GM21529 (cell line): ENCODE results near the gene SUFU.

Experiments used
- ATAC-seq: cut with Tn5 transposase; IDR thresholded peaks from one replicate; pipeline ENCODE4 v1.9.1; 2021; ENCODE audit not compliant: unreplicated experiment

The SUFU gene

DNA sequence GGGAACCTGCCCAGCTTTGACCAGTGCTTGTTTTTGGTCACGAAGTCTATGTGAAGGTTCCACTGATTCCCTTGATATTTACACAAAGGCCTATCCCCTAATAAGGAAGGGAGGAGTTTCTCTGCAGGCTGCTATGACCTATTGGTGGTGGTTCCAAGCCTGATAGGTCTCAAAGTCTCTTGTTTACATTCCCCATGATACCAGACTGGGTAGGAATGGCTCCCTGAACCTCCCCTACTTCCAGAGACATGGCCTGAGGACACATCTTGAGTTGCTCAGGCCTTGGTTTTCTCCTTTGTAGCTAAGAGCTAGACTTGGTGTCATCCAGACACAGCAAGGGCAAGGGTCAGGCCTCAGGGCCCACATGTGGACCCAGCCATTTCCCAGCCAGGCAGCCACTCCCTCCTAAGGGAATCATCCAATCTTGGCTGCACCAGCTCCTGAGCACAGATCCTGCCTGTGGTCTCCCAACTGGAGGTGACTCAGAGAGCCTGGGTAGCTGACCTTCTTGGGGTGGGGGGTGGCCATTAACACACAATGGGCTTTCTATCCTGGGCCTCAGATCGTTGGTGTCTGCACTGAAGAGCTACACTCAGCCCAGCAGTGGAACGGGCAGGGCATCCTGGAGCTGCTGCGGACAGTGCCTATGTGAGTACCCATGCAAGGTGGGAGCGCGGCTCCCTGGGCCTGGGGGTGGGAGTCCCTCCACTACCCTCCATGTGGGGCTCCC, 89.5 kb downstream of the SUFU start:
- ATAC-seq = no peak

DNA sequence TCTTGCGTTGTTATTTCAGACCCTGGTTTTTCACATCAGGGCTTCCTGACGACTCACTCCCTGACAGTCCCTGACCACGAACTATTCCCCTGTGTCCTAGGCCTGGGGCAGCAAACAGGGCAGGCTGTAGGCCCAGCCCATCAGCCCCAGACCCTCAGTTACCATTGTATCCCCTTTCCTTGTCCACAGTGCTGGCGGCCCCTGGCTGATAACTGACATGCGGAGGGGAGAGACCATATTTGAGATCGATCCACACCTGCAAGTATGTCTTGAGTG, 90.0 kb downstream of the SUFU start:
- no peak for ATAC-seq

DNA sequence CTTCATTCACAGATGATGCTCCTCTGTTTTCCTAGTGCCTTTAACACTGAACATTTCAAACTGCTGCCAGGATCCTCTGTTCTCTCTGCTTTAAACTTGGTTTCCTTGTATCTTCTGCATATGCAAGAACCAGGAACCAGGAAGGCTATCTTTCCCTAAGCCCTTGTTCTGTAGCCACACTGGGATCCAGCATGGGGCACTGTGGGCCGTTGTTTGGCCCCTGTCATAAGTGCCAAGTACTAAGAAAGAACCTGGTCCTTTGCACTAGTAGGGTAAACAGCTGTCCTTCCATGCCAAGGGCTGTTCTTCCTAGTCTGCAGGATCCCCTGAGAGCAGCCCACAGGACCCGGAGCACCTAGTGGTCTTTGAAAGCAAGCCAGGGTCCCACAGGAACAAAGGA, 91.5 kb downstream of the SUFU start:
- no peak for ATAC-seq

DNA sequence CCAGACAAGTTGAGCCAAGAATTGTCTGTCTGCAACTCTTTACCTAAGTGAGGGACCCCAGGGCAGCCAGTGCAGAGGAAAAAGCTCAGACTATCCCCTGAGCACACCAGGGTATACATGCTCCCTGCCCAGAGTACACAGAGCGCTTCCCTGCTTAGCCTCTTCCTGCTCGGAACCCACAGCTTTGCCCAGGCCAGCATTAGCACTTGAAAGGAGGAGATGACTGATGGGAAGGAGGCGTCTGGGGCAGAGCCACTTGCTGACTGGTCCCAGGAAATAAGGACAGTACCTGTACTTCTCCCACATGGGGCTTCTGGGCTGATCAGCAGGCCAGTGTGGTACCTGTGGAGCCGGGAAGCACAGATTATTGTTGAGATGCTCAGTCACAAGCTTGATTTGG, 92.1 kb downstream of the SUFU start:
- ATAC-seq = no peak

DNA sequence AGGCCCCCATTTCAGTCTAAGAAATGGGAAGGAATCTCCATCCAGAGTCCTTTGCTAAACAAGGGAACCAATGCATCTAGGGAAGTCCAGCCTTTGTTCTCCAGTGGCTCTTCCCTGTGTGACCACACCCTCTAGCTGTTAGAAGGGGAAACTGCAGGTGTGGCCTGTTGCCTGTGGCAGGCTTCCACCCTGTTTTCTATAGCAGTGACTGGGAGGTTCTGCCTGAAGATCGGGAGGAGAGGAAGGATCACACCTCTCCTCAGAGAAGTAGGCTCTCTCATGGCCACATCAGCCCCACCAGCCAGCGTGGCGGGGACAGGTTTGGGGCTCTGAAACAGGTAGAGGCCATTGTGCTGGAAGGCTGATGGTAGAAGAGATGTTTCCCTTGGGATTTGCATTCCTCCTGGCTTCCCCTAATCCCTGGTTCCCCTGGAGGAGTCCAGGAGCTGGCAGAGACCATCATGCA, 92.8 kb downstream of the SUFU start:
- peak; percentile 52 for ATAC-seq

DNA sequence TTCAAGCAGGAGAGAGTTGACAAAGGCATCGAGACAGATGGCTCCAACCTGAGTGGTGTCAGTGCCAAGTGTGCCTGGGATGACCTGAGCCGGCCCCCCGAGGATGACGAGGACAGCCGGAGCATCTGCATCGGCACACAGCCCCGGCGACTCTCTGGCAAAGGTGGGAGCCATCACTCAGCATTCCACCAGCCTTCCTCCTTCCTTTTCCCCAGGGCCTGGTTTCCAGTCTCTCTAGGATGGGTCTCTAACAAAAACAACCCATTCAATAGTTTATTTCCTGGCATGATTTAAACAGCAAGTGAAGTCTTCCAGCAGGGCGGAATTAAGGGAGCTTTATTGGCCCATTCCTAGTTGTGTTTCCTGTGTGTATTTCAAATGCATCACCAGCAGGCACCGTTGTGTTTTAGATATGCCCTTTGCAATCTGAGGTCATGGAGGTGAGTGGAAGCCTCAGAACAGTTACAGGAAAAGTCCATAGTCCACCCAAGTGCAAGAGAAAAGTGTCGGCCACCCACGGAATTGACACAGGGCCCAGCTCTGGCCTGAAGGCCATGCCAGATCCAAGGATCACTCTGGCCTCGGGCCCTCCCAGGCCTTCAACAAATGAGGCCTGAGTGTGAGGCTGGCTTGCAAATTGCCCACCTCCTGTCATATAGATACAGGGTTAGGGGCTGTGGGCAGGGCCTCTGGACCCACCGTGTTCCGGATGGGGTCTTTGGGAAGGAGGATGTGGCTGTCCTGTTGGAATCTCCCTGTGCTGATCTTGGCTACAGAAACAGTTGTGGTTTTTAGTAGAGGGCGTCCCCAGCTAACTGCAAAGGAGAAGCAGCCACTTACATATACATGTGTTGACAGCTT, 93.6 kb downstream of the SUFU start:
- no peak for ATAC-seq

DNA sequence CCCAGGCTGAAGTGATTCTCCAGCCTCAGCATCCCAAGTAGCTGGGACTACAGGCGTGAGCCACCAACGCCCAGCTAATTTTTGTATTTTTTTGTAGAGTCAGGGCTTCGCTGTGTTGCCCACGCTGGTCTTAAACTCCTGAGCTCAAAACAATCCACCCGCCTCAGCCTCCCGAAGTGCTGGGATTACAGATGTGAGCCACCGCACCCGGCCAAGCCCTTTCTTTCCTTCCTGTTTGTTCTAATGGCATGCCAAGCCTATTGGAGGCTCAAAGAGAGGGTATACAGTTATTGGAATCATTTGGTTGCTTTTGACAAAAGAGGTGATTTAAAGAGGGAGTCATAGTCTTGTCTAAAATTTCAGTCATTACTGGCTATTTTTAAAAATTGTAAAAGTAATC, 94.5 kb downstream of the SUFU start:
- ATAC-seq = no peak

DNA sequence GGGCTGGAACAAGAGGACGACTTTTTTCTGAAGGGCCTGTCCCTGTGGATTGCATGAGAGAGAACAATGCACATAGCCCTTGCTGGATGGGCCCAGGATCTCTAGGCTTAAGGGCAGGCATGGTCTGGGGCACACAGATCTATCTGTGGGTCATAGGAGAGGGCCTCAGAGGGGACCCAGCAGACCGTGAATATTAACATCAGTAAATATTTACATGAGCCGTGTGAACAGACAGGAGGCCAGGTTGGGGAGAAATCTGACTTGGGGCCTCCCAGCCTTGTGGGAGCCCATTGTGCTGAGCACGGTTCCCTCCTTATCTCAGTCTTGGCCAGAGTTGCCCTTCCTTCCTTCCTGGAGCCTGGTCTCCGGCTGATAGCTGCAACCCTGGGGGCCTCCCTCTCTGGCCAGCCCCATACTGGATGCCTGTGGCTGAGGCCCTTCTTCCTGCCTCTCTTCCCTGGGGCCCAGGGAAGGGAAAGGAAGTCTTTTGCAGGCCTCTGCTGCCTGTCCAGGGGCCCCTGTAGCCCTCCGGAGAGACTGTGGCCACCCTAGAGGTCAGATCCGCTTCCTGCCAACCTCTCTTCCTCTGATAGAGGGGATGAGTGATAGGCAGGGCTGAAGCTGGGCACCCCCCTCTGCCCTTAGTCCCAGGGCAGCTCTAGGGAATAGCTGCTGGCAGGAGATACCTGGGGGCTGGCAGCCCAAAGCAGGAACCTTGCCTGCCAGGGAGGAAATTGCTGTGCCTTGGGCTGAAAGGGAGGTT, 96.0 kb downstream of the SUFU start:
- no peak for ATAC-seq

DNA sequence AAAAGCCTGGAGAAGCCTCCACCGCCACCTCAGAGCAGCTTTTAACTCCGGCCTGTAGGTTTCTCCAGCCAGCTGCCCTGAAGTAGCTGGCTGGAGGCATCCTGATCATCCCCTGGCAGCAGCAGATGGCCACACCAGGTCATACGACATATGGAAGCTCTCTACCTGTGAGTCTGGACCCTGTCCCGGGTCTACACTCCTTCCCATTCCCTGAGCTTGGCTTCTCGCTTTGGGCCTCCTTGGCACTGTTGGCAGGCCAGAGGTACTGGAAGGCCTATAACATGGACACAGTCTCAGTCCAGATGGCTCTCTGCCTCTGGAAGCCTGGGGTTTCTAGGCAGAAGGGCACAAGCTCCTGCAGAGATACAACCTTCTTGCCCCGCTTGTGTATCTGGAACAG, 97.0 kb downstream of the SUFU start:
- no peak for ATAC-seq

DNA sequence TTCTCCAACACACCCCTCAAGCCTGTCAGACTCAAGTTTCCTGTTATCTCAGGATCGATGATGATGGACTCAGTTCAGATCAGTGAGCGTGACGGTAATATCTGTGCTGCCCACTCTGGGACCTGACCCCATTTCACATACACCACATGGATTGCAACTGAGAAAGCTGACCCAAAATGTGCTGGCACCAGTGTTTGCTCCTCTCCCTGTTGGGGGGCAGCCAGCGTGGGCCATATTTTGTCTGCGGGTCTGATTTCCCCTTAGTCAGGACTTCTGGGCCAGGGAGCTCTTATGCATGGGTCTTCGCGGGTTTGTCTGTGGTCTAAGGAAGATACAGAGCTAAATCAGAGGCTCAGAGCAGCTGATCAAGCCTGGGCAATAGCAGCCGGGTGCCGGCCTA, 97.9 kb downstream of the SUFU start:
- no peak for ATAC-seq

DNA sequence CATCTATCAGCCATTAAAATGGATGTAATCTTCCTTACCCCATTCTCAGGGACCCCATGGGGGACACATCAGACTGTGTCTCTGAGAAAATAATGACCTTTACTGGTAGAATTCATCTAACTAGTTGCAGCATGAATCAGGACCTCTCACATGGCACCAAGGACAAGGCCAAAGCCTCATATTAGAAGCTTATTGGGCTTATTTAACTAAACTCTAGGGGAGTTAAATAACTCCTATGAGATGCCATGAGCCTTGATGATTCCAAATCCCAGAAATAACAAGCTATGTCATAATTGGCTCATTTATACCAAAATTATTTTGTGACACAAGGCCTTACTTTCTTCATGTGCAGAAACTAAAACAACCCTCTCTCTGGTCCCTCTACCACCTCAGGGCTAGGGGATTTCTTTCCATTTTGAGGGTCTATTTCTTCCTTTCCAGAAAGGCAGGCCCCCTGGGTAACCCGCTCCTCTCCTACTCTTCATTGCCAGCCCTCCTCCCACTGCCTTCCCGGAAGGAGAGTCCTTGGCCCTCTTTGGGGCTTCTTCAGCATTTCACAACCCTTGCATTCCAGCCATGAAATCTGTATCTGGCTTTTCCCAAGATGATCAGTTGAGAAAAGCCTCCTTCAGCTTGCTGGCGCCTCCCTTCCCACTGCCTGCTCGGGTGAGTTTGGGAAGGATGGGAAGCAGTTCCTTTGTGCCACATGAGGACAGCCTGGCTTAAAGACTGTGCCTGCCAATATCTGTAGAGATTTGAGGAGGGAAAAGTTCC, 98.7 kb downstream of the SUFU start:
- ATAC-seq = no peak

DNA sequence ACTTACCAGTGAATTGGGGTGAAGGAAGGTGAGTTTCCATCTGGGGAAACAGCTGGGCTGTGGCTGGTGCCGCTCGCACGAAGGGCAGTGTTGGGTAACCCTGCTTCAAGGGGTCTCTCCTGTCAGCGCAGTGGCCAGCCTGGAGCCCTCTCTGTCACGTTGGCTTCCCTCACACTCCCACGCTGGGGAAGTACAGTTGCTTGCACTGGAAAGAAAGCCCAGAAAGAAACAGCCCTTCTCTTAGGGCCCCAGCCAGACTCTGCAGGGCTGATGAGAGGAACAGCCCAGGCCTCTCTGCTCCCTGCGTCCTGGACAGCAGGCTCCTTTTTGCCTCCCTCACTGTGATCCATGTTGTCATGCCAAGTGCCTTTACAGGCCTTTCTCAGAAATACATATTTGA, 100.2 kb downstream of the SUFU start:
- ATAC-seq = no peak

DNA sequence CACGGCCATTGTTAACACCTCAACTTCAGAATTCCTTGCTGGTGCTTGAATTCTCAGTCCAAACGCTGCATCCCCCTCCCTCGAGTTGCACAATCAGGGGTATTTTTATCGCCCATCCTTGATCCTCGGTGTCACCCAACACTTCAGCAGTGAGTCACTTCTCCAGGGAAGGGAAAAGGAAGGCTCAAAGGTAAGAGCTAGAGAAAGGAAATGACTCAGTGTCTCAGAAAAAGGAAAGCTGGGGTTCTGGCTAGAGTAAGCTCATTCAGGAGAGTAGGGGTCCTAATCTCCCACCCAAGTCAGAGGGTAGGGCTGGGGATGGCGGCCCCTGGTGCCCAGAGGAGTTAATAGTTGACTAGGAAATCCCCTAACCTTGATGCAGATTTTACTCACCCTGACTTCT, 100.7 kb downstream of the SUFU start:
- ATAC-seq = no peak

DNA sequence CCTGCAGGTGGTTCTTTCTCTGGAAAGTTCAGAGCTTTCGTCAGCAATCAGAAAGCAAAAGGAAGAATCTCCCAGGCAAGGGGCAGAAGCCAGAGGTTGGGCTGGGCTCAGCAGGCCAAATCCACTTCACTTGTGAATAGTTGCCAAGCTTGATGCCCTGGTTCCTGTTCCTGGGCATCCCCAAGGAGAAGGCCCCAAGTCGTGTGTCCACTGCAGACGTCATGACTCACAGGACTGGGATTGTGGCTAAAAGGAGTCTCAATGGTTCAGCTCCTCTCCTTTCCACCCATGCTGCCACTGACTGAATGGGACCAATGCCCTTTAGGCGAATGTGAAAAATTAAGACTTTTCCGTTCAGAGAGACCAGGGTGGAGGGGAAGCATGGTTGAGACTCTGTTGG, 101.9 kb downstream of the SUFU start:
- no peak for ATAC-seq

DNA sequence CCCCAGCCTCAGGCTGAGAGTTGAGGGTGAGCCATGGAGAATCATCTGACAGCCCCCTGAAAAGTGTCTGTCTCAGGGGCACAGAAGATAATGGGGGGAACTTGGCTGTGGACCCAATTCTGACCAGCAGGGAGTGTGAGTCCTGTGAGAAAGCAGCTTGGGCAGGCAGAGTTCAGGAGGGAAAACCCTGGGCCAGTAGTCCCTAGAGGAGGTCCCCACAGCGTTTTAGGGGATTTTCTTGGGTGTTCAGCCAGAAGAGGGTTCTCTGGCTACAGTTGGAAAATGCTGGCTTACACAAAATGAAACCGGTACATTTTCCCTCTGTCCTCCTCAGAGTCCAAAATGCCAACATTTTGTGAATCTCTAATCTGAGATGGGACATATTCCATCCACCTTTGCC, 104.7 kb downstream of the SUFU start:
- peak; percentile 65 for ATAC-seq

DNA sequence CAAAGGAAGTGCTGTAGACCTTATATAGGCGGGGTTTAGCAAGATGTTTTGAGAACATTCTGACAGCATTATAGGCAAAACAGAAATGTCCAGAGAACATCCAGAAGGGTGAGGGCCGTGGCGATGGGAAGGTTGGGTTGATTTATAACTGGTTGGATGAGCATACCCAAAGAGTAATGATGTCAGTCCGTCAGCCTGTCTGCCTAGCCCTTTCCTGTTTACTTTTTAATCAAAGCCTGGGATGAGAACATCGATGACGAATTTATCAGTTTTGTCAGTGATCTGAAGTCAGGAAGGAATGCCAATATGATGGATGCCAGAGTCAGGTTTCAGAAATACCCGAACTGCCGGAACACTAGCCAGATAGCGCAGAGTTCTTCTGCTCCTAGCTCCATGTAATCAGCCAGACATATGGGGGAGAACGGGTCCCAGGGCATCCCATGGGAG, 106.7 kb downstream of the SUFU start:
- no peak for ATAC-seq

DNA sequence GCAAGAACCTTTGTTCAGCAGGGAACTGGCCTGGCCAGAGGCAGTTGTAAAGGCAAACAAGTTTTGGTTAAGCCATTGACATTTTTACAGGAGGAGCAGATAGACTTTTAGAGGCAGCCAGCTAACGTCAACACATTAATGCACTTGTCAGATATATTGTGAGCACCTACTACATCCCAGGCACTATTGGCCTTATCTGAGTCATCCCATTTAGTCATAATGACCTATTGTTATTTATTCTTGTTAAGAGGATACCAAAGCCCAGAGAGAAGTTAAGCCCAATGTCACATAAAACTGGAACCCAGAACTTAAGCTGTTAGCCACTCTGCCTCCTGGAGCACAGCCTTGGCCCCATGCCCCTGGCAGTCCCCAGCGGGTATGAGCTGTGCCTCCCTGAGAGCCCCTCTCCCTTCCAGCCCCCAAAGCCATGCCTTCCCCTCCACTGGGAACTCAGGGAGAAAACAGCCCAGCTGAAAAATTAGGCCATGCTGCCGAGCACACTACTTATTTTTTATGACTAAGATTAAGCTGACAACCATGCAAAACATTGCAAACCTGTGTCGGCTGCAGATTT, 107.8 kb downstream of the SUFU start:
- no peak for ATAC-seq

DNA sequence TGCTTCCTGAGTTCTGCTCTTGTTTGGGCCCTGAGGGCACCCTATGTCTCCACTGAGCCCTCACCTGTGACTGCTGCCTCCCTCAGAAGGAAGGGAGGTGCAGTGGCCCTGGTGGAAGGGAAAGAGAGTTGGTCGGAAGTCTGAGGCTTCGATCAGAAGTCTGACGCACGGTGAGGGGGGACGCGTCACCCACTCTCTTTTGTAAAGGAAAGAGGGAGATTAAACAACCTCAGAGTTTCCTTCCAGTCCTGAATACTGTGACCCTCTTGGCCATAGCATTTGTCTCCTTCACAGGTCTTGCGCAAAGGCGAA, 109.1 kb downstream of the SUFU start:
- ATAC-seq = no peak

DNA sequence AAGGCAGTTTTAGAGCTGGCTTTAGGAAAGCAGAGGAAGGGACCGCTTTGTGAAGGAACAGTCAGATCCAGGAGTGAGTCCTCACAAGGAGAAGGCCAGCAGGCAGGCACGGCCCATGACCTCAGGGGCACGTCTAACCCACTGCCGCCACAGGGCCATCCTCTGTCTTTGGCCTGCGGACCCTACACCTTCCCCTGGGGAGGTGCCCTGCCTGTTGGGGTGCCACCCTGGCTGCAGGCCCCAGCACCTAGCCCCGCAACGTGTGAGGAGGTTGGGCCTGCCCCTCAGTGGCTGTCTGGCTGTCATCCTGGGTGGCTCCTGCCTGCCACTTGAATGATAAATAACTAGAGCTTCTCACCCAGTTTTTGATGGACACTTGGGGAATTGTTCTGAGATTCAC, 109.5 kb downstream of the SUFU start:
- no peak for ATAC-seq

DNA sequence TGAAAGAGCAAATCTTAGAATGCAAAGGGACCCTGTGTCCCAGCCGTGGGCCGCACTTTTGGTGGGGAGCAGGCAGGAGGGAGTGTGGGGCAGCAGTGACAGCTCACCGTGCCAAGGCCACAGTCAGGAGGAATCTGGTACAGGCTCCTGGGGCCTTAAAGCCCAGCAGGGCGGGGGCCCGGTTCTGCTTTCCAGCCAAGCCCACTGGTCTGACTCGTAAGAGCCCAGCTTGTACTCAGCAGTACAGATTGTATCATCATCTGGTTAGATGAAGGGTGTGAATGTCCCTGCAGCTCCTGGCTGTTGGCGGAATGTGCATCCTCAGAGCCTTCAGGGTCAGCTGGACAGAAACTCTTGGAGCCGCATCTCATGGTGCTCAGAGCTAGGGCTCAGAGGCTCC, 110.0 kb downstream of the SUFU start:
- no peak for ATAC-seq

DNA sequence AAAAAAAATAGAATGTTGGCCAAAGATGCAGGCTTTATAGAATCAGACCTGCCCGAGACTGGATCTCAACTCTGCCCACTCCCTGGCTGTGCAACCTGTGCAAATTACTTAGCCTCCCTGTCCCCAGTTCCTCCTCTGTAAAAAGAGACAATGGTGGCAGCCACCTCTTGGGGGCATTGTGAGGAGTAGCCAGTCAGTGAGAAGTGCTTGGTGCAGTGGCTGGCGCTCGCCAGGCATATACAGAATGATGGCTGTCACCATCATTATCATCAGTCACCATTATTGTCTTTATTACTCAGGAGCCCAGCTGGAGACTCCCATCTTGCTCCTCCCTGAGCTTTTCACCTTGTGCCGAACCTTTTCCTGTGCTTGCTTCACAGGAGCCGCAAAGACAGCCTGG, 111.1 kb downstream of the SUFU start:
- ATAC-seq = no peak
